ENCODE results near the gene SPAG4.

SPAG4 gene

GRCh38 chr20:35651958-35652357, 36.3 kb downstream of the SPAG4 start:
- H3K4me3 Mint-ChIP-seq: no peak overlapping the region
- H3K4me1 Mint-ChIP-seq (ENCODE audit: low read depth): peaks cover 58% of the 10 kb centered on the region
- peaks cover 44% of the 10 kb centered on the region for H3K36me3 Mint-ChIP-seq (ENCODE audit: low read depth)
- H3K27me3 Mint-ChIP-seq: no peaks in the 10 kb centered on the region
- no peak overlapping the region for H3K27ac Mint-ChIP-seq
- H3K9me3 Mint-ChIP-seq: no peaks in the 10 kb centered on the region

GRCh38 chr20:35652641-35653429, 37.2 kb downstream of the SPAG4 start:
- Mint-ChIP-seq H3K4me3 (no peak overlapping the region), H3K27ac (no peak overlapping the region), H3K27me3 (no peaks in the 10 kb centered on the region), H3K4me1 (ENCODE audit: low read depth) (peaks cover 61% of the 10 kb centered on the region), H3K9me3 (no peaks in the 10 kb centered on the region), H3K36me3 (ENCODE audit: low read depth) (peaks cover 50% of the 10 kb centered on the region)

GRCh38 chr20:35653430-35653734, 37.8 kb downstream of the SPAG4 start:
- Mint-ChIP-seq H3K27me3 (no peaks in the 10 kb centered on the region), H3K36me3 (ENCODE audit: low read depth) (peaks cover 45% of the 10 kb centered on the region), H3K27ac (no peak overlapping the region), H3K4me3 (no peak overlapping the region), H3K4me1 (ENCODE audit: low read depth) (peaks cover 61% of the 10 kb centered on the region), H3K9me3 (no peaks in the 10 kb centered on the region)

- Mint-ChIP-seq H3K9me3 (no peaks in the 10 kb centered on the region), H3K27me3 (no peaks in the 10 kb centered on the region), H3K4me3 (no peak overlapping the region), H3K27ac (no peak overlapping the region), H3K36me3 (ENCODE audit: low read depth) (peaks cover 42% of the 10 kb centered on the region), H3K4me1 (ENCODE audit: low read depth) (peaks cover 61% of the 10 kb centered on the region)
Measured at GRCh38 chr20:35653893-35654292, 38.3 kb downstream of the SPAG4 start.

GRCh38 chr20:35654415-35654814, 38.8 kb downstream of the SPAG4 start:
- H3K36me3 Mint-ChIP-seq (ENCODE audit: low read depth): peaks cover 42% of the 10 kb centered on the region
- H3K9me3 Mint-ChIP-seq: no peaks in the 10 kb centered on the region
- no peaks in the 10 kb centered on the region for H3K27me3 Mint-ChIP-seq
- H3K27ac Mint-ChIP-seq: no peak overlapping the region
- H3K4me3 Mint-ChIP-seq: no peak overlapping the region
- peaks cover 61% of the 10 kb centered on the region for H3K4me1 Mint-ChIP-seq (ENCODE audit: low read depth)

GRCh38 chr20:35657271-35657670, 41.6 kb downstream of the SPAG4 start:
- H3K27me3 Mint-ChIP-seq: no peaks in the 10 kb centered on the region

GRCh38 chr20:35660122-35660937, 44.7 kb downstream of the SPAG4 start:
- Mint-ChIP-seq H3K4me3 (peak overlapping the region; percentile 98), H3K36me3 (ENCODE audit: low read depth) (peaks cover 59% of the 10 kb centered on the region)

More at GRCh38 chr20:35657271-35657670, 41.6 kb downstream of the SPAG4 start:
- Mint-ChIP-seq H3K9me3 (no peaks in the 10 kb centered on the region), H3K4me1 (ENCODE audit: low read depth) (peaks cover 66% of the 10 kb centered on the region), H3K27ac (peak overlapping the region; percentile 78), H3K36me3 (ENCODE audit: low read depth) (peaks cover 40% of the 10 kb centered on the region), H3K4me3 (peak overlapping the region; percentile 35)

GRCh38 chr20:35661053-35661452, 45.4 kb downstream of the SPAG4 start:
- peak overlapping the region; percentile 98 for H3K4me3 Mint-ChIP-seq
- peaks cover 79% of the 10 kb centered on the region for H3K4me1 Mint-ChIP-seq (ENCODE audit: low read depth)
- no peaks in the 10 kb centered on the region for H3K9me3 Mint-ChIP-seq
- peak overlapping the region; percentile 96 for H3K27ac Mint-ChIP-seq
- no peaks in the 10 kb centered on the region for H3K27me3 Mint-ChIP-seq
- H3K36me3 Mint-ChIP-seq (ENCODE audit: low read depth): peaks cover 59% of the 10 kb centered on the region

More at GRCh38 chr20:35660122-35660937, 44.7 kb downstream of the SPAG4 start:
- H3K27me3 Mint-ChIP-seq: no peaks in the 10 kb centered on the region
- H3K27ac Mint-ChIP-seq: peak overlapping the region; percentile 96
- no peaks in the 10 kb centered on the region for H3K9me3 Mint-ChIP-seq
- H3K4me1 Mint-ChIP-seq (ENCODE audit: low read depth): peaks cover 83% of the 10 kb centered on the region

- peaks cover 54% of the 10 kb centered on the region for H3K36me3 Mint-ChIP-seq (ENCODE audit: low read depth)
Measured at GRCh38 chr20:35661908-35662307, 46.3 kb downstream of the SPAG4 start.

GRCh38 chr20:35662551-35662950, 46.9 kb downstream of the SPAG4 start:
- H3K4me3 Mint-ChIP-seq: peak overlapping the region; percentile 98
- peaks cover 48% of the 10 kb centered on the region for H3K36me3 Mint-ChIP-seq (ENCODE audit: low read depth)
- H3K4me1 Mint-ChIP-seq (ENCODE audit: low read depth): peaks cover 65% of the 10 kb centered on the region
- no peaks in the 10 kb centered on the region for H3K9me3 Mint-ChIP-seq
- no peaks in the 10 kb centered on the region for H3K27me3 Mint-ChIP-seq
- H3K27ac Mint-ChIP-seq: peak overlapping the region; percentile 96

More at GRCh38 chr20:35661908-35662307, 46.3 kb downstream of the SPAG4 start:
- Mint-ChIP-seq H3K9me3 (no peaks in the 10 kb centered on the region), H3K27me3 (no peaks in the 10 kb centered on the region), H3K4me3 (peak overlapping the region; percentile 98), H3K4me1 (ENCODE audit: low read depth) (peaks cover 71% of the 10 kb centered on the region), H3K27ac (peak overlapping the region; percentile 96)

GRCh38 chr20:35663516-35664465, 48.2 kb downstream of the SPAG4 start:
- H3K4me1 Mint-ChIP-seq (ENCODE audit: low read depth): peaks cover 54% of the 10 kb centered on the region
- peak overlapping the region; percentile 96 for H3K27ac Mint-ChIP-seq
- peak overlapping the region; percentile 98 for H3K4me3 Mint-ChIP-seq
- H3K9me3 Mint-ChIP-seq: no peaks in the 10 kb centered on the region
- peaks cover 54% of the 10 kb centered on the region for H3K36me3 Mint-ChIP-seq (ENCODE audit: low read depth)
- no peaks in the 10 kb centered on the region for H3K27me3 Mint-ChIP-seq

- Mint-ChIP-seq H3K36me3 (ENCODE audit: low read depth) (peaks cover 51% of the 10 kb centered on the region), H3K9me3 (no peaks in the 10 kb centered on the region), H3K4me3 (peak within 1 kb of the TSS; percentile 98), H3K4me1 (ENCODE audit: low read depth) (peaks cover 45% of the 10 kb centered on the region), H3K27ac (peak within 1 kb of the TSS; percentile 96), H3K27me3 (no peaks in the 10 kb centered on the region)
Measured at GRCh38 chr20:35664466-35665206, 49.0 kb downstream of the SPAG4 start, which contains the start of the genes CPNE1 and RBM12. TSS of gene CPNE1 (minus strand) at chr20:35664900. CDS start at chr20:35632923, 31,977 bp downstream. TSS of gene RBM12 (minus strand) at chr20:35664900. CDS start at chr20:35655322, 9,578 bp downstream.

- Mint-ChIP-seq H3K27ac (peak overlapping the region; percentile 41), H3K9me3 (no peaks in the 10 kb centered on the region), H3K4me3 (no peak overlapping the region), H3K36me3 (ENCODE audit: low read depth) (peaks cover 52% of the 10 kb centered on the region), H3K4me1 (ENCODE audit: low read depth) (peaks cover 32% of the 10 kb centered on the region), H3K27me3 (no peaks in the 10 kb centered on the region)
Measured at GRCh38 chr20:35665949-35666288, 50.3 kb downstream of the SPAG4 start.

GRCh38 chr20:35669221-35669620, 53.6 kb downstream of the SPAG4 start:
- Mint-ChIP-seq H3K27ac (no peak overlapping the region), H3K4me3 (no peak overlapping the region), H3K9me3 (no peaks in the 10 kb centered on the region), H3K4me1 (ENCODE audit: low read depth) (peaks cover 5% of the 10 kb centered on the region), H3K36me3 (ENCODE audit: low read depth) (peaks cover 47% of the 10 kb centered on the region), H3K27me3 (no peaks in the 10 kb centered on the region)

Measured in stimulated activated naive CD8-positive, alpha-beta T cell treated with anti-CD3 and anti-CD28 coated beads, Interleukin-15, Interleukin-2, amounts not matched to agents 100 ng/mL and 50 ng/mL, for 24 hours (primary cell).